PC-9 (cell line): Measurements from ENCODE around the gene APOL2.

Experiments used
- CTCF ChIP-seq: fragments of 200-600 bp; sonication (generic); conservative IDR thresholded peaks from 2 replicates; pipeline ENCODE4 v1.6.1; 2017; ENCODE audit warnings: mixed run types, antibody characterized with exemption, mild to moderate bottlenecking, moderate library complexity
- EZH2 ChIP-seq: fragments of 200-600 bp; sonication (generic); IDR thresholded peaks from 2 replicates; pipeline ENCODE4 v1.8.0; 2017; ENCODE audit warnings: antibody characterized with exemption, low read depth

DNA sequence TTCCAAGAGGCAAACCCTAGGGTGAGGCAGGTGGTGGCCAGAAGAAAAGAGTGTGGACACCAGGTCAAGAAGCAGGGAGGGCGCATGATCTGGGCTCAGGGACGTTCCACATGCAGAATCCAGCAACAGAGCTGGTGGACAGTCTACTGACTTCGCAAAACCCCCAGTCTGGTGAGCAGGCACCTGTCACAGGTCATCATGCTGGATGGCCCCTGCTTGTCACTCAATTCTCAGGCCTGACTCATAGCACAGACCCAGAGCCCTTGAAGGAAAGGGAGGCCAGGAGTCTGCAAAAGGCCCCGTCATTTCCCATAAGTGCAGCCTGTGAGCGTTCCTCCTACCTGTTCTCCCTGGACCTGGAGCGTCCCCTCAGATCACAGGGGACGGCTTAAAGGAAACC is 55.9 kb downstream of the APOL2 start:
- TF ChIP-seq CTCF (no peak), EZH2 (no peak)
